ENCODE data around the gene PPP1R9B. TPM values are rescaled to one million over a fixed set of nuclear protein-coding genes. Genes with fewer than 3 reads are reported as not detected.

The PPP1R9B gene
- total RNA-seq, 4 donors from 2014 or later, result 14.0 to 29.2 (median 20.0) TPM

DNA sequence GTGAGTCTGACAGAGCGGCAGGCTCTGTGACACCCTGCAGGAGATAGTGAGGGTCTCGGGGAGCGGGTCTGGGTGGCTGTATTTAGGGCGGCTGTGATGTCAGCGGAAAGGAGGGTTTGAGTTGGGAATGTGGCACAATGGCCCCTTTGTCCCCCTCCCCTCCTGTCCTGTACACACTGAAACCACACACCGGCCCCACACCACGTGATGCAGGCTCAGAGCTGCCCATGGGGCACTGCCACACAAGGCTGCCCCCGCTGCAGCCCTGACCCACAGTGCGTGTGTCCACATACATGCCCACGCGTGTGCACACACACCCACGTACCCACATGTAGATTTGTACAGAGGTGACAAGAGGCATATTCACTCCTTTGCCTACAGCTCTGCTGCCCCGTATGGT is 30.7 kb upstream of the PPP1R9B start:
- TF ChIP-seq, protein P1, sequence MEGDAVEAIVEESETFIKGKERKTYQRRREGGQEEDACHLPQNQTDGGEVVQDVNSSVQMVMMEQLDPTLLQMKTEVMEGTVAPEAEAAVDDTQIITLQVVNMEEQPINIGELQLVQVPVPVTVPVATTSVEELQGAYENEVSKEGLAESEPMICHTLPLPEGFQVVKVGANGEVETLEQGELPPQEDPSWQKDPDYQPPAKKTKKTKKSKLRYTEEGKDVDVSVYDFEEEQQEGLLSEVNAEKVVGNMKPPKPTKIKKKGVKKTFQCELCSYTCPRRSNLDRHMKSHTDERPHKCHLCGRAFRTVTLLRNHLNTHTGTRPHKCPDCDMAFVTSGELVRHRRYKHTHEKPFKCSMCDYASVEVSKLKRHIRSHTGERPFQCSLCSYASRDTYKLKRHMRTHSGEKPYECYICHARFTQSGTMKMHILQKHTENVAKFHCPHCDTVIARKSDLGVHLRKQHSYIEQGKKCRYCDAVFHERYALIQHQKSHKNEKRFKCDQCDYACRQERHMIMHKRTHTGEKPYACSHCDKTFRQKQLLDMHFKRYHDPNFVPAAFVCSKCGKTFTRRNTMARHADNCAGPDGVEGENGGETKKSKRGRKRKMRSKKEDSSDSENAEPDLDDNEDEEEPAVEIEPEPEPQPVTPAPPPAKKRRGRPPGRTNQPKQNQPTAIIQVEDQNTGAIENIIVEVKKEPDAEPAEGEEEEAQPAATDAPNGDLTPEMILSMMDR (IDR thresholded peaks at IDR 0.05; ENCODE audit: low read depth), result no peak

DNA sequence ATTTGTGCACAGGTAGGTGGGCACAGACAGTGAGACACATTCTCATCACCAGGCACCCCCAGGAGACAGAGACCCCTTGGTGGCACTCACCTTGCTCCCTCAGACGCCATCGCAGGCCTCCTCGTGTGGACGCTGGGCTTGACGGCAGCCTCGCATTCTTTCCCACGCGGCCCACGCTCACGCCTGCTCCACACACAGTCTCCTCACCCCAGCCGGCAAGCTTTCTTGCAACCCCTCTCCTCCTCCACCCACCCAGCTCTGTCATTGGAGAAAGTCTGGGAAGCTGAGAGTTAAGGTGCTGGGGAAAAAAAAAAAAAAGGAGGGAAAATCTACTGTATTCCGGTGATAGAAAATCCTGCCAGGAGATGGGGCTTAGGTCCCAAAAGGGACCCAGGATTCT is 30.1 kb upstream of the PPP1R9B start:
- TF ChIP-seq, protein P1 (IDR thresholded peaks at IDR 0.05; ENCODE audit: low read depth), result no peak

DNA sequence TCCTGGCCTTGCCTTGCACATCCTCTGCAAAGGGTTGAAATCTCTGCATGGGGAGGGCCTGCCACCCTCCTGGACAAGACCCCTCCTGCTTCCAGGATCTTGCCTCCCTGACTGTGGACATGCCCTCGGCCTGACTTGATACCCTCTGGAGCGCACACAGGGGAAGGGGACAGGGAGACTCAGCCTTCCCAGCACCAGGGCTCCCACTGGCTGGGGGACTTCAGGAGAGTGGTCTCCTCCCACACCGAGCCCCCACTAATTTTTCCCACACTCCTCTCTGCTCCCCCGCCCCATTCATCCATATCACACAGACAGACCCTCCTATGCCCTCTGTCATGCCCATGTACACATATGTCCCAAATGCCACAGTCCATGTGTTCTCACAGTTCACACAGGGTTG is 29.6 kb upstream of the PPP1R9B start:
- TF ChIP-seq, protein P1 (IDR thresholded peaks at IDR 0.05; ENCODE audit: low read depth), result no peak

DNA sequence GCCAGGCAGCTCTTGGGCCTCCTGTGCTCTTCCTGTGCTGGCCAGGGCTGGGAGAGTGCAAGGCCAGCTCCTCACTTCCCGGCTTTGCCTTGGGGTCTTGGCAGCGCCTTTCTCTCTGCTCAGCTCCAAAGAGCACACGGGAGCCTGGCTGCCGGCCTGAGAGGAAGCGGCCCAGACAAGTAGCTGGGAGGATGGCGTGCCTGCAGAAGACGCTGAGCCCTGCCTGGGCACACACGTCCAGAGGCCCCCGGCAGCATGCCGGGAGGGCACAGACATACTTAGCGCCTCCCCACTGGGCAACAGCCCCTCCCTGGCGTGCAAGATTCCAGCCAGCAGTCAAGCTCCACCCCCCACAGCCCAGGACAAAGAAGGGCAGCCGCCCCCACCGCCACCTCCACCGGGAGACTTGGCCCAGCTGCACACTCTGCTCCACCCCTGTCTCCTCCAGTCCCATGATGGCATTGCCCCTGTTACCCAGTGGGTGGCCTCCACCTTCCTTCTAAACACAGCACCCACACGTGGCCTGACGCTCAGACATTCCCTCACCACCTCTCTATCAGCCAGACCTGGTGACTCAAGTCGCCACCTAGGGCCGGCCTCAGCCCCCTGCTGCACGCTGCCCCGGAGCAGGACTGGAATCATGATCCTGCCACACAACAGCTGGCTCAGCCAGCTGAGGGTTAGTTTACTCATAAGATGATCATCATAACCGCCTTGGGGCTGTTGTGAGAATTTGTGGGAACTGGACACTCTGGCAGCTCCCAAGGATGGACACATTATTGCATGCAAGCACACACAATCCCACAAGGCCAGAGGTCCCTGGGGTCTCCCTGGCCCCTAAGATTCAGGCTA is 27.7 kb upstream of the PPP1R9B start:
- TF ChIP-seq, protein P1 (IDR thresholded peaks at IDR 0.05; ENCODE audit: low read depth), result no peak

DNA sequence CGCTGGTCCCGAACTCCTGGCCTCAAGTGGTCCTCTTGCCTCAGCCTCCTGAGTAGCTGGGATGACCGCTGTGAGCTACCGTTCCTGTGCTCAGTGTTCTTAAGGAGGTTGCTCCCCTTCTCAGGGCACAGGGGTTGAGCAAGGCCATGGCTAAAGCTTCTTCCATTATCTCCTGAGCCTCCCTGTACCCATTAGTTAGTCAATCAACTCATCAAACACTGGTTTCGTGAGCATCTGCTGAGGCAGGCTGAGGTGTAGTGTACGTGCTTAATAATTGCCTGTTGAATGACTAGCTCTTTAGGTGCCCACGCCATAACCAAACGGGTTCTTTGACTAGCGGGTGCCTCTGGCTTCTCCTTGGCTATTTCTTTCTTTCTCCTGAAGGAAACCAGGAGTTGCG is 27.0 kb upstream of the PPP1R9B start:
- TF ChIP-seq, protein P1 (IDR thresholded peaks at IDR 0.05; ENCODE audit: low read depth), result no peak

DNA sequence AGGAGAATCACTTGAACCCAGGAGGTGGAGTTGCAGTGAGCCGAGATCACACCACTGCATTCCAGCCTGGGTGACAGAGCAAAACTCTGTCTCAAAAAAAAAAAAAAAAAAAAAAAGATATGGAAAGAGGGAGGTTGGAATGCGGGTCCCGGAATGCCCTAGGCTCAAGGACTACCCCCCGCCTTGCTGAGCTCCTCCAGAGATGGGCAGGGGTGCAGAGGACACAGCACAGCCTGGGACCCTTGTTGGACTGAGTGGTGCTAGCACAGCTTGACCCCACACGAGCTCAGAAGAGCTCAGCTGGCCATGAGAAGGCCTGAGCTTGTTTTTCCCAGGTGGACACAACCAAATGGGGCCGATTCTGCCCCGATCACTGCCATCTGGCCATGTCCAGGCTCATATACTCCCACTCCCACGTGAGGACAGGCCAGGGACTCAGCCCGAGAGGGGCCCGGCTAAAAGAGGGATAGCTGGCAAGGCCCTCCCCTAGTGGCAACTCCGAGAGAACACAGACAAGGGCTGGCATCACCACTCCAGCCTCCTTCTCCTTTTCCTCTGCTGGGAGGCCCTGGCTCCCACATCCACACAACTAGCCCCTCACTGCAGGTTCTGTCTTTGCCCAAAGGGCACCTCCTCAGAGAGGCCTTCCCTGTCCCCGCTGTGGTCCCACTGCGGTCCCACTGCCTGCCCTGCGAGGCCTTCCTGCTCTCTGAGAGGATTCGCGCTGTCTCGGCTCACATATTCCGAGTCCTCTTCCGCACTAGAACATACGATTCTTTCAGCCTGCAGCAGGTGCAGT is 26.3 kb upstream of the PPP1R9B start:
- TF ChIP-seq, protein P1 (IDR thresholded peaks at IDR 0.05; ENCODE audit: low read depth), result no peak
